GM12878 (cell line): ENCODE measurements around the gene S100A12. TPM values are rescaled to one million over a fixed set of nuclear protein-coding genes. Genes with fewer than 3 reads are reported as not detected.

Experiments
- ATAC-seq: fragments of 200-7000 bp; cut with Tn5 transposase; 3 replicates; pipeline ENCODE4 v1.9.1; 2020; ENCODE audit warnings: mild to moderate bottlenecking, moderate library complexity
- BruUV-seq: library from RNA; stranded (reverse); fragments of 400-500 nt; replicated peaks from 2 replicates; lab custom pipeline; 2021; lab: Mats Ljungman, UMichigan
- CTCF ChIA-PET: fragments of 300-600 bp; sonication (Branson Sonifier 250); formaldehyde crosslinking; extraction: SDS; loops from one replicate; lab custom pipeline; 2021; ENCODE audit warnings: inconsistent platforms; lab: Yijun Ruan, JAX
- POLR2A ChIA-PET: fragments of 350-600 bp; formaldehyde crosslinking; extraction: SDS; loops from one replicate; lab custom pipeline; 2021; ENCODE audit warnings: inconsistent platforms; lab: Charles Lee
- RAD21 ChIA-PET: fragments of 300-600 bp; sonication (Branson Sonifier 250); formaldehyde crosslinking; loops from one replicate; lab custom pipeline; 2023; ENCODE audit warnings: antibody characterized with exemption; ENCODE audit not compliant: unreplicated experiment; lab: Charles Lee
- SMC1A ChIA-PET: fragments of 300-600 bp; sonication (Branson Sonifier 250); formaldehyde crosslinking; loops from one replicate; lab custom pipeline; 2023; ENCODE audit not compliant: unreplicated experiment, uncharacterized antibody; lab: Charles Lee
- DNase-seq: peaks from one replicate; pipeline ENCODE4 v3.0.0-alpha.2; 2011; ENCODE audit warnings: low read depth, low spot score
- FAIRE-seq: peaks from 3 replicates; lab custom pipeline; 2011; peaks lifted over from hg19 to GRCh38; lab: Jason Lieb, UNC
- H2AFZ ChIP-seq: 2 replicates; pipeline ENCODE4 v1.6.0; 2011; ENCODE audit warnings: low read depth, low read length, control low read depth; ENCODE audit not compliant: control insufficient read depth
- H3K27ac ChIP-seq: 2 replicates; pipeline ENCODE4 v1.5.1; 2011; ENCODE audit warnings: control low read depth; ENCODE audit not compliant: control insufficient read depth, insufficient read depth
- H3K27me3 ChIP-seq, 2 experiments: replicated peaks in 1 of 2; 2 replicates each; pipeline versions ENCODE4 v1.6.0 to v1.6.1; 2011; ENCODE audit warnings: low read length in 1 of 2; ENCODE audit not compliant: control insufficient read depth in 2 of 2, insufficient read depth in 2 of 2
- H3K36me3 ChIP-seq, 2 experiments: 2 replicates each; pipeline ENCODE4 v1.5.1; 2011; ENCODE audit warnings: low read length in 1 of 2; ENCODE audit not compliant: control insufficient read depth in 2 of 2, insufficient read depth in 2 of 2
- H3K4me1 ChIP-seq: 2 replicates; pipeline ENCODE4 v1.6.1; 2011; ENCODE audit warnings: mild to moderate bottlenecking, low read length, moderate library complexity, mixed read lengths; ENCODE audit not compliant: control insufficient read depth, insufficient read depth
- H3K4me2 ChIP-seq: 2 replicates; pipeline ENCODE4 v1.6.0; 2011; ENCODE audit warnings: control low read depth; ENCODE audit not compliant: control insufficient read depth, insufficient read depth
- H3K4me3 ChIP-seq: fragments of 200-600 bp; sonication (generic); 2 replicates; pipeline ENCODE4 v1.5.1; 2016
- H3K79me2 ChIP-seq: 2 replicates; pipeline ENCODE4 v1.6.0; 2011; ENCODE audit warnings: low read length; ENCODE audit not compliant: control insufficient read depth, insufficient read depth
- H3K9ac ChIP-seq: 2 replicates; pipeline ENCODE4 v1.8.0; 2011; ENCODE audit warnings: low read length, control low read depth, mixed read lengths; ENCODE audit not compliant: control insufficient read depth, insufficient read depth
- H3K9me3 ChIP-seq: replicated peaks from 3 replicates; pipeline ENCODE4 v1.5.1; 2011; ENCODE audit warnings: mild to moderate bottlenecking, low read length; ENCODE audit not compliant: control insufficient read depth, insufficient read depth
- H4K20me1 ChIP-seq: 2 replicates; pipeline ENCODE4 v1.6.0; 2011; ENCODE audit not compliant: control insufficient read depth, insufficient read depth
- BCLAF1 ChIP-seq: fragments of 450-650 bp; IDR thresholded peaks from 2 replicates; pipeline ENCODE4 v1.6.1; 2017; ENCODE audit warnings: antibody characterized with exemption, mild to moderate bottlenecking, moderate library complexity
- CEBPB ChIP-seq, 2 experiments: fragments of 150-350 bp in 1 of 2; IDR thresholded peaks; 2 replicates each; pipeline ENCODE4 v1.6.1; 2012 to 2014; ENCODE audit warnings: low read depth in 2 of 2, low read length in 2 of 2, borderline replicate concordance in 1 of 2, inconsistent platforms in 1 of 2
- CREM ChIP-seq: IDR thresholded peaks from 2 replicates; pipeline ENCODE4 v1.6.1; 2014; ENCODE audit warnings: antibody characterized with exemption, low read depth
- HCFC1 ChIP-seq: fragments of 150-350 bp; IDR thresholded peaks from 2 replicates; pipeline ENCODE4 v1.6.1; 2014; ENCODE audit warnings: low read length
- MYB ChIP-seq: fragments of 150-350 bp; IDR thresholded peaks from 2 replicates; pipeline ENCODE4 v1.6.1; 2014; ENCODE audit warnings: mild to moderate bottlenecking, low read depth, low read length, borderline replicate concordance
- NBN ChIP-seq: fragments of 450-650 bp; IDR thresholded peaks from 2 replicates; pipeline ENCODE4 v1.6.1; 2016
- NR2C2 ChIP-seq: IDR thresholded peaks from 2 replicates; pipeline ENCODE4 v1.6.1; 2011; ENCODE audit warnings: borderline replicate concordance, low read depth; ENCODE audit not compliant: control insufficient read depth, insufficient read length
- POU2F2 ChIP-seq: IDR thresholded peaks from 3 replicates; pipeline ENCODE4 v1.6.1; 2011; ENCODE audit warnings: low read depth, mild to moderate bottlenecking, low read length, borderline replicate concordance
- RBBP5 ChIP-seq: fragments of 200-600 bp; sonication (generic); conservative IDR thresholded peaks from 2 replicates; pipeline ENCODE4 v1.6.1; 2016
- RELA ChIP-seq: fragments of 450-650 bp; IDR thresholded peaks from 2 replicates; pipeline ENCODE4 v1.8.0; 2014; ENCODE audit warnings: borderline replicate concordance; ENCODE audit not compliant: partially characterized antibody
- RUNX3 ChIP-seq: IDR thresholded peaks from 2 replicates; pipeline ENCODE4 v1.6.1; 2012; ENCODE audit warnings: low read length, inconsistent platforms
- SP1 ChIP-seq: IDR thresholded peaks from one replicate; pipeline ENCODE4 v1.6.1; 2011; ENCODE audit warnings: low read depth, low read length
- STAT3 ChIP-seq: IDR thresholded peaks from 2 replicates; pipeline ENCODE4 v1.6.1; 2011; ENCODE audit warnings: low read depth, low read length, improper control_type of control experiment
- TCF7 ChIP-seq: IDR thresholded peaks from 2 replicates; pipeline ENCODE4 v1.6.1; 2014; ENCODE audit warnings: antibody characterized with exemption, borderline replicate concordance
- WGBS: methylation state at CpG from one replicate; pipeline ENCODE4 v1.1.6; 2016; ENCODE audit warnings: low lambda C conversion rate; ENCODE audit not compliant: insufficient replicate concordance, insufficient coverage; ENCODE audit errors: missing lambda C conversion rate; 5-methylcytosine and 5-hydroxymethylcytosine counted together
- in situ Hi-C: fragments of 300-500 bp; cut with MboI; formaldehyde crosslinking; loops from 9 replicates; pipeline ENCODE4 v1.14.3; 2018; ENCODE audit warnings: mixed read lengths
- intact Hi-C: fragments of 100-400 bp; cut with micrococcal nuclease; formaldehyde crosslinking; loops from one replicate; pipeline ENCODE4 v1.14.2; 2022; ENCODE audit not compliant: unreplicated experiment
- polyA plus RNA-seq, 11 experiments: library from polyadenylated mRNA; depleted of rRNA in 4 of 11; unstranded in 6 of 11; stranded (reverse) in 5 of 11; fragments of >200 nt; fragmentation: Nextera tagmentation in 4 of 11; fragmentation: Illumina TruSeq in 1 of 11; extraction: Ambion mirVana in 4 of 11; extraction: Trizol in 1 of 11; gene quantifications; 1 replicate in 1 of 11; 2 replicates in 10 of 11; pipeline versions ENCODE4 v1.2.1 to v1.2.3, GENCODE V29; 2011 to 2016; ENCODE audit warnings: inconsistent platforms in 2 of 11, missing spikeins in 2 of 11, low read depth in 1 of 11
- total RNA-seq, 4 experiments: library from RNA; depleted of rRNA in 3 of 4; stranded (reverse); fragments of >200 nt in 3 of 4; fragmentation: Illumina TruSeq in 1 of 4; extraction: Trizol in 1 of 4; gene quantifications; 2 replicates each; pipeline versions ENCODE4 v1.2.1 to v1.2.3, GENCODE V29; 2013 to 2021

The S100A12 gene
- total and polyA plus RNA-seq, 10 of the 15 experiments (the other 5 are each of a cell fraction or from before 2014, with no cell fraction given) = not detected

DNA sequence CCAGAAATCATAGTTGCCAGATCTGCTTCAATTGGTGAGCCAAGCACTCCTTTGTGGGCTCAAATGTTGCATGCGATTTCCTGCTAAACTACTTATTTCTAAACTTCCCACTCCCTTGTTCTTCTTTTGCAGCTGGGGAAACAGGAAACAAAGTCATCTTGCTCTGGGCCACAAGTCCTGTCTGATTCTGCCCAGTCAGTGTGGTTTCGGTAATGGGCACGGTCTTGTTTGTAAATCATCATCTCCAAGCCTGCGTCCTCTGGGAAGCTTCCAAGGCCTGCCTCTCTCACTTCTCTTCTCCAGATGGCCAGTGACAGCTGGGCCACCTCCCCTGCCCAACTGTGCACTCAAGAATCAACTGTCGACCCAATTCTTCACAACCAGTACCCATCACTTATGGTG, 11.1 kb upstream of the S100A12 start:
- Histone ChIP-seq H3K36me3 (no peaks in the 10 kb centered on the region), H3K9ac (no peak overlapping the region)
- CTCF ChIA-PET = no interaction called here
- no peak for ATAC-seq
- FAIRE-seq = no peak
- TF ChIP-seq HCFC1 (no peak), TCF7 (no peak)
- TF ChIP-seq, all 136 proteins: peak for 0
- RAD21 ChIA-PET = no interaction called here
- BruUV-seq = no TSS peak
- Histone ChIP-seq H4K20me1 (no peaks in the 10 kb centered on the region), H3K4me1 (no peaks in the 10 kb centered on the region), H3K27ac (no peak overlapping the region), H2AFZ (no peak overlapping the region), H3K4me2 (no peak overlapping the region), H3K9me3 (no peaks in the 10 kb centered on the region), H3K79me2 (no peaks in the 10 kb centered on the region), H3K4me3 (no peak overlapping the region), H3K27me3 (peaks cover 0 to 4% of the 10 kb centered on the region in 2 experiments; a peak in 2 of 4 replicates)
- SMC1A ChIA-PET = no interaction called here
- DNase-seq = no peak
- POLR2A ChIA-PET = interaction anchor here (0.6 kb wide), 1 partner anchor 137 kb away, joined by 7 read pairs; no protein-coding TSS in a partner anchor
- in situ Hi-C loops (no loop called here), intact Hi-C loops (no loop called here)
- WGBS = 24% methylated on average over 5 of the region's 5 CpGs

DNA sequence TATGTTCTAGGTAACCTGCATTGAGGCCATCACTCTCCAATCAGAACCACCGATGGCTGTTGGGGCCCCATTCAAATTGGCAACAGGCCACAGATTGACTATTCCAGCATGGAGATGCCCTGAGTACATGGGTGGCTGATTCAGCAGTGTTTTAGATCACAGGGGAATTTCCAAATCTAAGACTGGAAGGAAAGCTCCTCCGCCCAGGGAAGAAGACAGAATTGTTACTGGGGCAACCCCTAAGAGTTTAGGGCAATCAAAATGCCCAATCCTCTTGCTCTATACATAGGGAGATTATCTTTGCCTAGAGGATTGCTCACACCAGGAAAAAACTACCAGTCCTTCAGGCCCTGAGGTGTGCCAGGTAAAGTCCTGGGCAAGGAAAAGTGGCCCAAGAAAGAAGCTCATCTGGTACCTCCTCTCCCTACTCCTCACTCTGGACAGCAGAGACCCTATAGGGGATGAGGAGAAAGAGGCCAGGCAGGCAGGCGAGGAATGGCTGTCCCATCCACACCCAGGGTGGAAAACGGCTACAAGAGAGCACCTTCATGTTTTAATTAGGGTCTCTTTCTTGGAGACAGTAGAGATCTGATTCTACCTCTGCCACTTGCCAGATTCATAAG, 9.6 kb upstream of the S100A12 start:
- Histone ChIP-seq H3K27ac (no peak overlapping the region), H3K27me3 (peaks cover 0 to 2% of the 10 kb centered on the region in 2 experiments; a peak in 1 of 4 replicates), H3K9me3 (no peaks in the 10 kb centered on the region), H3K36me3 (no peaks in the 10 kb centered on the region), H4K20me1 (no peaks in the 10 kb centered on the region), H2AFZ (no peak overlapping the region), H3K9ac (no peak overlapping the region), H3K4me2 (no peak overlapping the region), H3K4me3 (no peak overlapping the region), H3K79me2 (no peaks in the 10 kb centered on the region), H3K4me1 (no peaks in the 10 kb centered on the region)
- no peak for ATAC-seq
- intact Hi-C loops (no loop called here), in situ Hi-C loops (no loop called here)
- FAIRE-seq = no peak
- 20% methylated on average over 4 of the region's 4 CpGs for WGBS
- ChIA-PET RAD21 (no interaction called here), CTCF (interaction anchor here (1.2 to 1.4 kb wide), 3 partner anchors 30 to 33 kb away, joined by 3 to 5 read pairs (median 3); no protein-coding TSS in a partner anchor), POLR2A (no interaction called here), SMC1A (interaction anchor here (0.6 to 1.0 kb wide), 2 partner anchors 93 to 188 kb away, joined by 3 read pairs; no protein-coding TSS in a partner anchor)
- no TSS peak for BruUV-seq
- no peak for DNase-seq
- TF ChIP-seq NR2C2 (no peak), POU2F2 (no peak), MYB (no peak), RELA (no peak), SP1 (no peak), RBBP5 (no peak), STAT3 (no peak), CEBPB (IDR thresholded peaks at IDR 0.05; ENCODE audit: borderline replicate concordance in 1 of 2, low read depth in 2 of 2, low read length in 2 of 2) (no peak), BCLAF1 (no peak), CREM (no peak), NBN (no peak), RUNX3 (no peak)
